Bladder microvascular endothelial cell (primary cell): ENCODE results near the gene INVS. TPM values are rescaled to one million over a fixed set of nuclear protein-coding genes. Genes with fewer than 3 reads are reported as not detected.

Source experiments
- total RNA-seq: library from RNA; depleted of rRNA; stranded (reverse); fragments of >200 nt; gene quantifications from 2 replicates; pipeline ENCODE4 v1.2.3, GENCODE V29; 2014

The INVS gene
- 19.1 and 37.6 TPM in 2 replicates for total RNA-seq

GRCh38 chr9:100098887-100099721, at the start of gene INVS, which contains the start of gene ERP44:
INVS (plus strand) TSS chr9:100099243; CDS start chr9:100104522, 5,279 bp downstream.
ERP44 (minus strand) TSS chr9:100099000; CDS start chr9:100098840, 160 bp downstream.

Other genes starting within 250 kb of the INVS start
- 10.0 and 17.0 TPM in 2 replicates for gene STX17, start 192.6 kb upstream of the INVS start, total RNA-seq
- 5.3 and 14.3 TPM in 2 replicates for gene ERP44, start 243 bp upstream of the INVS start, total RNA-seq